Measurements from ENCODE around the gene LIME1.

GRCh38 chr20:63701329-63702035 is 35.0 kb upstream of the LIME1 start:
- TF ChIP-seq POLR2A (IDR thresholded peaks at IDR 0.05), result no peak
- TF ChIP-seq CTCF (IDR thresholded peaks at IDR 0.05), result no peak

Data from vagina (tissue), 2 donors.